Measurements from ENCODE around the gene KRTAP12-2. TPM values are rescaled to one million over a fixed set of nuclear protein-coding genes. Genes with fewer than 3 reads are reported as not detected.
"Not testable (repeated sequence)": the region's sequence is repeated elsewhere in the genome, so short reads cannot be mapped to it uniquely, and the experiment has no call there.

KRTAP12-2 gene
- total RNA-seq, 4 donors from 2014 or later = not detected

DNA sequence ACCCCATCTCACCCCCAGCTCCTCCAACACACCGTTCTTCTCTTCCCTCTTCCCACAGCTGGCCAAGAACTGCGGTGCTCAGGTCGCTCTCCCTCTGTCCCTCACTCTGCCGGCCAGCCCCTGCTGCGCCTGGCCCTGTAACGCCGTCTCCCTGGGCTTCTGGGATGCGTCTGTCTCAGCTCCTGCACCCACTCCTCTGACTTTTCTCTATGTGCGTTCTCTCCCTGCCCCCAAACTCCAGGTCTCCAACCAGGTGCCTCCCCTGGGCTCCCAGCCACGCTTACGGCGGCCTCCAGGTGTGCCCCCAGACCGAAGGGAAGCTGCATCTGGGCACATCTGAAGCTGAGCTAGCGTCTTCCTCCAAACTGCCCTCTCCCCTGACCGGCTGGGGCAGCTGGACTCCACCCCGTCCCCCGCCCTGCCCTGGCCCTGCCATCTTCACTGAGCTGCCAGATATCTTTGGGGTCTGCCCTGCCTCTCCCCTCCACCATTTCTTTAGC lies 32.8 kb upstream of the KRTAP12-2 start:
- WGBS, 2 donors (ENCODE audit: low coverage in 1 of 2) = 36 to 49% methylated on average over 3 to 8 of the region's 17 CpGs
- Histone ChIP-seq H3K36me3 (no peaks in the 10 kb centered on the region), H3K4me1 (no peaks in the 10 kb centered on the region), H3K27me3 (peaks cover 98% of the 10 kb centered on the region), H3K9me3 (peaks cover 0 to 7% (median 0%) of the 10 kb centered on the region in 3 donors), H3K27ac (no peak overlapping the region), H3K4me3 (no peak overlapping the region)
- ATAC-seq = no peak
- TF ChIP-seq, protein P1, sequence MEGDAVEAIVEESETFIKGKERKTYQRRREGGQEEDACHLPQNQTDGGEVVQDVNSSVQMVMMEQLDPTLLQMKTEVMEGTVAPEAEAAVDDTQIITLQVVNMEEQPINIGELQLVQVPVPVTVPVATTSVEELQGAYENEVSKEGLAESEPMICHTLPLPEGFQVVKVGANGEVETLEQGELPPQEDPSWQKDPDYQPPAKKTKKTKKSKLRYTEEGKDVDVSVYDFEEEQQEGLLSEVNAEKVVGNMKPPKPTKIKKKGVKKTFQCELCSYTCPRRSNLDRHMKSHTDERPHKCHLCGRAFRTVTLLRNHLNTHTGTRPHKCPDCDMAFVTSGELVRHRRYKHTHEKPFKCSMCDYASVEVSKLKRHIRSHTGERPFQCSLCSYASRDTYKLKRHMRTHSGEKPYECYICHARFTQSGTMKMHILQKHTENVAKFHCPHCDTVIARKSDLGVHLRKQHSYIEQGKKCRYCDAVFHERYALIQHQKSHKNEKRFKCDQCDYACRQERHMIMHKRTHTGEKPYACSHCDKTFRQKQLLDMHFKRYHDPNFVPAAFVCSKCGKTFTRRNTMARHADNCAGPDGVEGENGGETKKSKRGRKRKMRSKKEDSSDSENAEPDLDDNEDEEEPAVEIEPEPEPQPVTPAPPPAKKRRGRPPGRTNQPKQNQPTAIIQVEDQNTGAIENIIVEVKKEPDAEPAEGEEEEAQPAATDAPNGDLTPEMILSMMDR (IDR thresholded peaks at IDR 0.05) = no peak
- TF ChIP-seq POLR2AphosphoS5 (IDR thresholded peaks at IDR 0.05) (no peak), EP300 (IDR thresholded peaks at IDR 0.05) (no peak), POLR2A (IDR thresholded peaks at IDR 0.05) (no peak)

DNA sequence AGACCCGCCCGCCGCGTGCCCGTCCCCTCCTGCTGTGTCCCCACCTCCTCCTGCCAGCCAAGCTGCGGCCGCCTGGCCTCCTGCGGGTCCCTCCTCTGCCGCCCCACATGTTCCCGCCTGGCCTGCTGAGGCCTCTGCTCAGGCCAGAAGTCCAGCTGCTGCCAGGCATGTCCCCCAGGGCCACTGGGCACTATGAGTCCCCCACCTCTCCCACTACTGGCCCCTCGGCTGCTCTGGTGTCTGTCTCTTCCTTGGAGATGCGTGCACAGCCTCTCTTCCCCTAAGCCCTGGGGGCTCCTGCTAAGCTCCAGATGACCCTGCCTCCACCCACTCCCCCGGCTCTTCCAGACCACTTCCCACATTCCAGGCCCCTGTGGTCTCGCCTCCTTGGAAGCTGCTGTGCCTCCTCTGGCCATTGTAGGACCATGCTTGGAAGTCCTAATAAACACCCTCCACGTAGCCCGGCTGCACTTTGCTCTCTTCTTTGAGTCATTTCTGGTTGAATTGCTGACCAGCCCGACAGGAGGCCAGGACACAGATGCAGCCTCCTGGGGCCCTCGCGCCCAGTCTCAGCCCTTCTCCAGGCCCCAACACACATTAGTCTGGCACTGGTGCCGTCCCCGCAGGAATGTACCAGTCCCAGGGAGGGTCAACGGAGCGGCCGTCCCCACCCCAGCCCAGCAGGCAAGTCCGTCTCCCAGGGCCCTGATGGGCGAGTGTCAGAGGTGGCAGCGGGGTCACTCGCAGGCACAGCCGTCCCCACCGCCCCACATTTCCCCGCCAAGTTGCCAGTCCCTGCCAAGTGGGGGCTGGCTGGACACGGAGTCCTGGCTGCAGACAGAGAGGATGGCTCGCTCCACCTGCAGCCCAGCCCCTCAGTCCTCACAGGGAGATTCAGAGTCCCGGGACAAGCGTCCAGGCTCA lies 31.3 kb upstream of the KRTAP12-2 start:
- H3K27ac ChIP-seq = no peak overlapping the region
- peaks cover 0 to 22% (median 0%) of the 10 kb centered on the region in 3 donors for H3K9me3 ChIP-seq
- WGBS, 2 donors (ENCODE audit: low coverage in 1 of 2) = 0% methylated on average over 2 of the region's 35 CpGs; no CpG with 5 or more reads in 1 of the 2 donors
- H3K4me3 ChIP-seq = no peak overlapping the region
- H3K27me3 ChIP-seq = peaks cover 83% of the 10 kb centered on the region
- no peak for TF ChIP-seq POLR2A (IDR thresholded peaks at IDR 0.05)
- no peak for TF ChIP-seq EP300 (IDR thresholded peaks at IDR 0.05)
- TF ChIP-seq, protein P1 (IDR thresholded peaks at IDR 0.05) = no peak
- TF ChIP-seq POLR2AphosphoS5 (IDR thresholded peaks at IDR 0.05) = no peak
- H3K36me3 ChIP-seq = no peaks in the 10 kb centered on the region
- no peak for ATAC-seq
- no peaks in the 10 kb centered on the region for H3K4me1 ChIP-seq

DNA sequence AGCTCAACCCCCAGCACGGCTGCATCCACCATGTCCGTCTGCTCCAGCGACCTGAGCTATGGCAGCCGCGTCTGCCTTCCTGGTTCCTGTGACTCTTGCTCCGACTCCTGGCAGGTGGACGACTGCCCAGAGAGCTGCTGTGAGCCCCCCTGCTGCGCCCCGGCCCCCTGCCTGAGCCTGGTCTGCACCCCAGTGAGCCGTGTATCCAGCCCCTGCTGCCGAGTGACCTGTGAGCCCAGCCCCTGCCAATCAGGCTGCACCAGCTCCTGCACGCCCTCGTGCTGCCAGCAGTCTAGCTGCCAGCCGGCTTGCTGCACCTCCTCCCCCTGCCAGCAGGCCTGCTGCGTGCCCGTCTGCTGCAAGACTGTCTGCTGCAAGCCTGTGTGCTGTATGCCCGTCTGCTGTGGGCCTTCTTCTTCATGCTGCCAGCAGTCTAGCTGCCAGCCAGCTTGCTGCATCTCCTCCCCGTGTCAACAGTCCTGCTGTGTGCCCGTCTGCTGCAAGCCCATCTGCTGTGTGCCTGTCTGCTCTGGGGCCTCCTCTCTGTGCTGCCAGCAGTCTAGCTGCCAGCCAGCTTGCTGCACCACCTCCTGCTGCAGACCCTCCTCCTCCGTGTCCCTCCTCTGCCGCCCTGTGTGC lies 30.6 kb upstream of the KRTAP12-2 start, which contains the start of gene KRTAP10-12:
KRTAP10-12 (plus strand) TSS at position 1 of the 639 bp plus-strand sequence; CDS start at position 31, 30 bp downstream.
- ATAC-seq = not testable (repeated sequence)

GRCh38 chr21:44696572-44696971 lies 29.8 kb upstream of the KRTAP12-2 start:
- Histone ChIP-seq H3K4me3 (no peak overlapping the region), H3K27me3 (peaks cover 68% of the 10 kb centered on the region), H3K27ac (no peak overlapping the region), H3K9me3 (peaks cover 0 to 30% (median 0%) of the 10 kb centered on the region in 3 donors), H3K36me3 (no peaks in the 10 kb centered on the region), H3K4me1 (no peaks in the 10 kb centered on the region)
- ATAC-seq = no peak
- TF ChIP-seq POLR2AphosphoS5 (IDR thresholded peaks at IDR 0.05) = no peak
- TF ChIP-seq EP300 (IDR thresholded peaks at IDR 0.05) = no peak
- TF ChIP-seq, protein P1 (IDR thresholded peaks at IDR 0.05) = no peak
- no peak for TF ChIP-seq POLR2A (IDR thresholded peaks at IDR 0.05)
- WGBS, 2 donors (ENCODE audit: low coverage in 1 of 2) = 65 to 80% methylated on average over 1 to 9 of the region's 10 CpGs

More for the DNA sequence above, 30.6 kb upstream of the KRTAP12-2 start, which contains the start of gene KRTAP10-12:
- peaks cover 75% of the 10 kb centered on the region for H3K27me3 ChIP-seq
- not testable (repeated sequence) for H3K27ac ChIP-seq, H3K4me3 ChIP-seq, H3K4me1 ChIP-seq, H3K36me3 ChIP-seq
- H3K9me3 ChIP-seq = peaks cover 0 to 30% (median 0%) of the 10 kb centered on the region in 3 donors
- 30 to 31% methylated on average over 3 to 7 of the region's 21 CpGs for WGBS, 2 donors (ENCODE audit: low coverage in 1 of 2)

DNA sequence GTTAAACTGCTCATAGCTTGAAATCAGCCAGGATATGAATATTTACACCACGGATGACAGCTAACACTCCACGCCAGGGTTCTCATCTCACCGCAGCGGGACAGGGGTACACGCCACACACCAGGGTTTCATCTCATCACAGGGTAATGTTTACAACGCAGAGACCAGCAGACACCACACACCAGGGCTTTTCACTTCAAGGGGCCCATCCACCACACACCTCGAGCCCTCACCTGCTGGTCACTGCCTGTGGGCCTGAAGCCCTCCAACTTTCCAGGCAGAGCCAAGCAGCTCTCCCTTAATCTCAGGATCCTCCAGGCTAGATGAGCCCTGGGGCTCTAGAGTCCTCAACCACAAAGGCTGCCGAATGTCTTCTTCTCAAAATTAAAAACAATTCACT lies 28.9 kb upstream of the KRTAP12-2 start:
- H3K4me3 ChIP-seq = no peak overlapping the region
- TF ChIP-seq EP300 (IDR thresholded peaks at IDR 0.05) (no peak), POLR2AphosphoS5 (IDR thresholded peaks at IDR 0.05) (no peak), POLR2A (IDR thresholded peaks at IDR 0.05) (no peak)
- TF ChIP-seq, protein P1 (IDR thresholded peaks at IDR 0.05) = no peak
- 46 to 88% methylated on average over 1 to 7 of the region's 8 CpGs for WGBS, 2 donors (ENCODE audit: low coverage in 1 of 2)
- H3K27me3 ChIP-seq = peaks cover 63% of the 10 kb centered on the region
- no peaks in the 10 kb centered on the region for H3K4me1 ChIP-seq
- H3K27ac ChIP-seq = no peak overlapping the region
- H3K36me3 ChIP-seq = no peaks in the 10 kb centered on the region
- peaks cover 0 to 30% (median 0%) of the 10 kb centered on the region in 3 donors for H3K9me3 ChIP-seq
- no peak for ATAC-seq
